ENCODE results near the gene NPDC1.
"Not testable (repeated sequence)": the region's sequence is repeated elsewhere in the genome, so short reads cannot be mapped to it uniquely, and the experiment has no call there.

NPDC1 gene

GRCh38 chr9:137011156-137011555, 34.8 kb downstream of the NPDC1 start:
- no peak for DNase-seq (ENCODE audit: low spot score)

- DNase-seq (ENCODE audit: low spot score), result no peak
These were observed 35.8 kb downstream of the NPDC1 start for GRCh38 chr9:137009938-137010732.

- no peak for DNase-seq (ENCODE audit: low spot score)
These were observed 36.8 kb downstream of the NPDC1 start for GRCh38 chr9:137009217-137009616.

GRCh38 chr9:137008312-137008711, 37.7 kb downstream of the NPDC1 start:
- no peak for DNase-seq (ENCODE audit: low spot score)

- no peak for DNase-seq (ENCODE audit: low spot score)
These were observed 38.1 kb downstream of the NPDC1 start for GRCh38 chr9:137007816-137008270.

- DNase-seq (ENCODE audit: low spot score), result no peak
These were observed 38.7 kb downstream of the NPDC1 start for GRCh38 chr9:137007108-137007815.

GRCh38 chr9:137006116-137007003, 39.6 kb downstream of the NPDC1 start:
- DNase-seq (ENCODE audit: low spot score), result no peak

- not testable (repeated sequence) for DNase-seq (ENCODE audit: low spot score)
These were observed 41.7 kb downstream of the NPDC1 start for GRCh38 chr9:137004285-137004684.

- DNase-seq (ENCODE audit: low spot score), result no peak
These were observed 43.3 kb downstream of the NPDC1 start for GRCh38 chr9:137002646-137003041.

GRCh38 chr9:137001857-137002645, 43.9 kb downstream of the NPDC1 start:
- DNase-seq (ENCODE audit: low spot score), result no peak

- no peak for DNase-seq (ENCODE audit: low spot score)
These were observed 45.6 kb downstream of the NPDC1 start for GRCh38 chr9:137000177-137000930.

GRCh38 chr9:136997830-136998234, 48.1 kb downstream of the NPDC1 start:
- no peak for DNase-seq (ENCODE audit: low spot score)

- no peak for DNase-seq (ENCODE audit: low spot score)
These were observed 48.6 kb downstream of the NPDC1 start for GRCh38 chr9:136997371-136997770.

GRCh38 chr9:136996361-136997292, 49.4 kb downstream of the NPDC1 start, which contains the start of gene CLIC3:
Gene CLIC3 (minus strand): TSS chr9:136996568. CDS start chr9:136996543, 25 bp downstream.
- no peak for DNase-seq (ENCODE audit: low spot score)

GRCh38 chr9:136995772-136996311, 50.1 kb downstream of the NPDC1 start:
- no peak for DNase-seq (ENCODE audit: low spot score)

- no peak for DNase-seq (ENCODE audit: low spot score)
These were observed 50.6 kb downstream of the NPDC1 start for GRCh38 chr9:136995362-136995761.

GRCh38 chr9:136994888-136995230, 51.1 kb downstream of the NPDC1 start:
- no peak for DNase-seq (ENCODE audit: low spot score)

- DNase-seq (ENCODE audit: low spot score), result no peak
These were observed 51.6 kb downstream of the NPDC1 start for GRCh38 chr9:136994180-136994887.
